IMR-90 (cell line): ENCODE data around the gene CAMTA1.

Experiments
- CEBPB ChIP-seq: IDR thresholded peaks from 2 replicates; pipeline ENCODE4 v1.6.1; 2012; ENCODE audit warnings: low read depth, low read length, improper control_type of control experiment
- CHD1 ChIP-seq: IDR thresholded peaks from 2 replicates; pipeline ENCODE4 v1.6.1; 2012; ENCODE audit warnings: low read depth, low read length, improper control_type of control experiment
- CTCF ChIP-seq: conservative IDR thresholded peaks from 2 replicates; pipeline ENCODE4 v1.5.1; 2012; ENCODE audit warnings: mild to moderate bottlenecking, low read depth, low read length, improper control_type of control experiment
- ELK1 ChIP-seq: fragments of 150-350 bp; IDR thresholded peaks from 2 replicates; pipeline ENCODE4 v1.6.1; 2016; ENCODE audit warnings: low read depth, mild to moderate bottlenecking, low read length, moderate library complexity, borderline replicate concordance
- FOS ChIP-seq: fragments of 150-350 bp; IDR thresholded peaks from 2 replicates; pipeline ENCODE4 v1.6.1; 2016; ENCODE audit warnings: low read depth, low read length
- MAFK ChIP-seq: IDR thresholded peaks from 2 replicates; pipeline ENCODE4 v1.6.1; 2012; ENCODE audit warnings: low read depth, low read length, improper control_type of control experiment
- MXI1 ChIP-seq: IDR thresholded peaks from 2 replicates; pipeline ENCODE4 v1.6.1; 2012; ENCODE audit warnings: low read depth, mild to moderate bottlenecking, low read length, moderate library complexity, borderline replicate concordance
- NFE2L2 ChIP-seq: fragments of 150-350 bp; IDR thresholded peaks from 2 replicates; pipeline ENCODE4 v1.6.1; 2016; ENCODE audit warnings: low read depth, mild to moderate bottlenecking, low read length
- POLR2A ChIP-seq: IDR thresholded peaks from 2 replicates; pipeline ENCODE4 v1.6.1; 2012; ENCODE audit warnings: mild to moderate bottlenecking, low read depth, low read length
- RAD21 ChIP-seq: IDR thresholded peaks from 2 replicates; pipeline ENCODE4 v1.6.1; 2012; ENCODE audit warnings: low read length, improper control_type of control experiment
- RCOR1 ChIP-seq: IDR thresholded peaks from 2 replicates; pipeline ENCODE4 v1.6.1; 2012; ENCODE audit warnings: mild to moderate bottlenecking, low read length, improper control_type of control experiment; ENCODE audit not compliant: insufficient replicate concordance
- RFX5 ChIP-seq: IDR thresholded peaks from 2 replicates; pipeline ENCODE4 v1.8.0; 2012; ENCODE audit warnings: low read depth, mild to moderate bottlenecking, low read length, moderate library complexity
- SMC3 ChIP-seq: fragments of 150-350 bp; IDR thresholded peaks from 2 replicates; pipeline ENCODE4 v1.6.1; 2016; ENCODE audit warnings: low read depth, mild to moderate bottlenecking, antibody characterized with exemption, low read length, moderate library complexity
- USF2 ChIP-seq: fragments of 150-350 bp; IDR thresholded peaks from 2 replicates; pipeline ENCODE4 v1.6.1; 2017; ENCODE audit warnings: mild to moderate bottlenecking, antibody characterized with exemption, low read length, low read depth

- TF ChIP-seq CTCF (no peak), CEBPB (no peak), POLR2A (no peak), FOS (no peak), MXI1 (no peak), RFX5 (no peak), MAFK (no peak), RCOR1 (no peak), RAD21 (no peak), NFE2L2 (no peak), ELK1 (no peak), SMC3 (no peak), USF2 (no peak), CHD1 (no peak)
Measured at GRCh38 chr1:7406641-7407543, 621.6 kb downstream of the CAMTA1 start.
